D721Med (cell line): Measurements from ENCODE around the gene FAM204A.
A peak's percentile ranks its signal among the peaks of the same experiment; 100 is the strongest.

Experiments
- DNase-seq: peaks from one replicate; pipeline ENCODE4 v3.0.0; 2011; ENCODE audit warnings: low spot score; ENCODE audit not compliant: insufficient read length
- FAIRE-seq: peaks from 2 replicates; lab custom pipeline; 2011; peaks lifted over from hg19 to GRCh38; lab: Jason Lieb, UNC
- CTCF ChIP-seq: IDR thresholded peaks from 2 replicates; pipeline ENCODE4 v1.5.1; 2012; ENCODE audit warnings: mild to moderate bottlenecking, control low read depth; ENCODE audit not compliant: insufficient read depth; ENCODE audit errors: missing control alignments

Gene FAM204A

GRCh38 chr10:118264252-118264651, 77.9 kb downstream of the FAM204A start:
- FAIRE-seq (no peak), DNase-seq (no peak)
- no peak for TF ChIP-seq CTCF

- DNase-seq (no peak), FAIRE-seq (no peak)
- TF ChIP-seq CTCF: no peak
Observed at GRCh38 chr10:118262538-118262937, 79.6 kb downstream of the FAM204A start.

GRCh38 chr10:118259288-118259906, 82.7 kb downstream of the FAM204A start:
- FAIRE-seq: no peak
- DNase-seq: no peak
- peak; percentile 70 for TF ChIP-seq CTCF

GRCh38 chr10:118258285-118258684, 83.8 kb downstream of the FAM204A start:
- no peak for DNase-seq
- no peak for TF ChIP-seq CTCF

GRCh38 chr10:118256825-118257570, 85.1 kb downstream of the FAM204A start:
- no peak for DNase-seq
- TF ChIP-seq CTCF: no peak
- no peak for FAIRE-seq

More at GRCh38 chr10:118258285-118258684, 83.8 kb downstream of the FAM204A start:
- no peak for FAIRE-seq

GRCh38 chr10:118256209-118256608, 85.9 kb downstream of the FAM204A start:
- no peak for TF ChIP-seq CTCF
- DNase-seq (no peak), FAIRE-seq (no peak)

- DNase-seq (no peak), FAIRE-seq (no peak)
- TF ChIP-seq CTCF: no peak
Observed at GRCh38 chr10:118255355-118255754, 86.8 kb downstream of the FAM204A start.
